ENCODE results near the gene COL5A1.

The COL5A1 gene

GRCh38 chr9:134716067-134716466 is 74.5 kb downstream of the COL5A1 start:
- DNase-seq = no peak

GRCh38 chr9:134717056-134717455 is 75.5 kb downstream of the COL5A1 start:
- no peak for DNase-seq

DNA sequence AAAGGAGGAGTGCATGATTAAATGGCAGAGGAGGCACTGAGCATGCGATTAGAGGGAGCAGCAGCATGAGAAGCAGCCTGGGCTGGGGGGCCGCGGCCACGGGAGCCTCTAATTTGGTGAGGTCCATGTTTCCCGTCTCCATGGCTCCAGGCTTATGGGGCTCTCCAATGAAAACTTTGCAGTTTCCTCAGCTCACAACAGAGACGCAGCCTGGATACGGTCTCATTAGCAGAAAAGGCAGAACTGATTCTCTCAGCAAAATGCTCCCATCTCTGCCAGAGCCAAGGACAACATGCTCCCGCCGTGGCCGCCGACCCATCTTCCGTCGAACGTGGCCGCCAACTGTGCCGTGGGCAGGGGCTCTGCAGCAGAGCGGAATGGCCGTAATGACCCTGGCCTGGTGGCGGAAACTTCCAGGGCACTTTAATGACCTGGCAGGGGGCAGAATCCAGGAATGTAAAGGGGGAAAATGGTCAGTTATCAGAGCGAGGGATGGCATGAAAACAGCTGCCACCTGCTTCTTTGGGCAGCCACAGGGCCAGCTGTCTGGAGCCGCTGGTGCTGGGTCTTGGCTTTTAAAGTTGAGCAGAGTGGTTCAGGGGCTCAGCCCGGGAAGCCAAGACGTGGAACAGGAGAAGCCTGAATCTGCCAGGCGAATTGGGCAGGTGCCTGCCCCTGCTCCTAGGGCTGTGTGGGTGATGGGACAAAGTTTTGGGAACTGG is 76.5 kb downstream of the COL5A1 start:
- no peak for DNase-seq

- no peak for DNase-seq
Measured at GRCh38 chr9:134719331-134719730, 77.7 kb downstream of the COL5A1 start.

DNA sequence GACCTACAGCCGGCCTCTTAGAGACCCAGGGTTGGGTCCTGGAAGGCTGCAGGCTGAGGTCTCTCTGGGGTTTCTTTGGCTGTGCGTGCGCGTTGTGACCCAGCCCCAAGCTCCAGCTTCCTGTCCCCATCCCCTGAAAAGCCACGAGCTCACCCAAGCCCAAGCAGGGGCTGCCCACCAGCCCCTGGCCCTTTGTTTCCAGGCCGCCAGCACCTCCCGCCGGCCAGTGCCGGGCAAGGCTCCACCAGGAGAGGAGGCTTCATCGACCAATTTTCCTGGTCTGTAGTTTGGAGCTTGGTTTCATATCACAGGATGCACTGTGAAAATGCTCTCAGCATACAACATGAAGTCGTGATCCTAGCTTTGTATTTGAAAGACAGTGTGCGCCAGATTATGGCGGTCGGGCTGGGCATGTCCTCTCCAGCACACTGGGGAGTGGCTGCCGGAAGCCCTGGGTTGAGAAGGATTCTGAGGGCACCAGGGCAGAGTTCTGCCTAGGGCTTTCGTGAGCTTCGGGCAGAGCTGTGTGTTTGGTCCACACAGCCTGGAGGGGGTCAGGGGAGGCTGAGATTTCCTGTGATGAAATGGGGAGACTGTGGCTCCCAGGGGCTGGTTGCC is 78.6 kb downstream of the COL5A1 start:
- DNase-seq = no peak

DNA sequence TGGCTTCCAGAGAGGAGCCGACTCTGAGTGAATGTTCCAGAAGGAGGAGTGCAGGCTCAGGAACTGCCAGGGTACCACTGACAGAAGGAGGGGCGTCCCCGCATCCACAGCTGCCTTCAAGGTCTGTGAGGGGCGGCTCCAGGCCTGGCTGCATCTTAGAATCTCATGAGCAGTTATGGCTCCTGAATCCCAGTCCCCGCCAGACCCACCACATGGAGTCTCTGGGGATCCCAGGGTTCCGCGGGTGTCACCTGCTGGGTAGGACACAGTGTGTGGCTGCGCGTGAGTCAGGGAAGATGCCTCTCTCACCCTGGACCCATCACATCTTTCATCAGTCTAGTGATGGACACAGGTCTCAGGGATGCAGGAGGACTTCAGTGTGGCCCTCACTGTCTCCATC is 79.2 kb downstream of the COL5A1 start:
- DNase-seq = no peak

DNA sequence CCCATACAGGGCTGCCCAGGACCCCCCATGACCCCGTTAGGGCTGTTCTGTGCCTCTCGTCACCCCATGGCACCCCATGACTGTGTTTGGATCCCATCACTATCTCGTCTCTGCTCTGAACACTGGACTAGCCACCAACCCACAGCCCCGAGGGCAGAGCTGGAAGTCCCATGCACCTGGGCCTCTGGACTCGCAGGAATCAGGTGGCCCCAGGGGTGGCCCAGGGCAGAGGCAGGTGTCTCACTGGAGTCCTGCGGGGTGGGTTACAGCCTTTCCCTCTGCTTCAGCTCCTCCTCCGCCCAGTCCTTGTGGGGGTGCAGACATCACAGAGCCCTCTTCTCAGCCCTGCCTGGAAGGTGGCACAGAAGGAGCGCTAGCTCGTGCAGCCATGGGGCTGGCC is 79.7 kb downstream of the COL5A1 start:
- DNase-seq = no peak

DNA sequence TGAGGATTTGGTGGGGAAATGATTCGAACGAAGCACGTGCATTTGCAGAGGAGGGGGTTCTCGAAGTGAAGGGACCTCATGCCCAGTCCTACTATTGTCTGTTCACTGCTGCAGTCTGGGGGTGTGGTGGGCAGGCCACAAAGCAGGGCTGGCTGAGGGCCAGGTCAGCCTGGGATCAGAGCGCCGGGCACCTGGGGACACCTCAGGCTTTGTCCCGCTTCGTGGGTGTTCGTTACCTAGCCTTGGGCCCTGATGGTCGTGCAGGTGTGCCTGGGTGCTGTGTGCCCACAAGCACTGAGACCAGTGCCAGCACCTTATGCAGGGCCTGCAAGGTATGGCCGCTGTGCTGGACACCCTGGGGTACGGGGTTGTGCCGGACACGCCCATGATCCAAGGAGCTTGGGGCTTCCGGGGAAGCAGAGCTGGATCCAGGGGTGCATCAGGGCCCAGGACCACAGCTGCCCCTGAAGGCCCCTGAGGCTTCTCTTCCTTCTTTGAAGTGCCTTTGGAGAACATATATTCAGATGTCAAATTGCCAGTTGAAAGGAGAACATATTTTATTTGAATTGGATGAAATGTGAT is 80.6 kb downstream of the COL5A1 start:
- DNase-seq = no peak

DNA sequence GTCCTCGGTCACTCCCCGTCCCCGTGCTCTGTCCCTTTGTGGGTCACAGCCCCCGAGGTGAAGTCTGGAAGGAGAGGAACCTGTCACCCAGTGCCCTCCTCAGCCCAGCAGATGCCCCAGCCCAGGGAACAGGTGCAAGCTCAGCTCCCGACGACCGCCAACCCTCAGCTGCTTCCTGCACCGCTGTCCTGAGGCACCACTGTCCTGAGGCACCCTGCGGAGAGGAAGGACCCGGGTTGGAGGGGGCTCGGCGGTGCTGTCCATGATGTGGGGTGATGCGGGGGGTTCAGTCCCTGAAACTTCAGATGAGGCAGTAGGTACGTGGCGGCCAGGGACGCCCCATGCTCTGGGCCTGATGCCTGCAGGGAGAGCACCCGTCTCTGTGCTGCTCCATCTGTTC is 81.4 kb downstream of the COL5A1 start:
- DNase-seq = no peak

GRCh38 chr9:134723491-134724190 is 82.0 kb downstream of the COL5A1 start:
- DNase-seq = no peak

- no peak for DNase-seq
Measured at GRCh38 chr9:134724202-134724911, 82.8 kb downstream of the COL5A1 start.

GRCh38 chr9:134724912-134725604 is 83.5 kb downstream of the COL5A1 start:
- DNase-seq = no peak

DNA sequence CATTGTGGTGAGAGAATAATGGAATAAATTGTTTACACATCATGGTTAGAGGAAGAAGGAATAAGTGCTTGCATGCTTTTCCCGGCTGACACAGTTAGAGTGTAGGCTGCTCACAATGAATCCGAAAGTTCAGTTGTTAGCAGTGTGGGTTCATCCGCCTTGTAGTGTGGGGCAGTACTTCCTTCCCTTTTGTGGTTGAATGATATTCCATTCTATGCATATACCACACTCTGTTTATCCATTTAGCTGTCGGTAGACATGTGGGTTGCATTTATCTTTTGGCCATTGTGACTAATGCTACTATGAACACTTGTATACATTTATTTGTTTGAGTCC is 84.0 kb downstream of the COL5A1 start:
- no peak for DNase-seq

DNA sequence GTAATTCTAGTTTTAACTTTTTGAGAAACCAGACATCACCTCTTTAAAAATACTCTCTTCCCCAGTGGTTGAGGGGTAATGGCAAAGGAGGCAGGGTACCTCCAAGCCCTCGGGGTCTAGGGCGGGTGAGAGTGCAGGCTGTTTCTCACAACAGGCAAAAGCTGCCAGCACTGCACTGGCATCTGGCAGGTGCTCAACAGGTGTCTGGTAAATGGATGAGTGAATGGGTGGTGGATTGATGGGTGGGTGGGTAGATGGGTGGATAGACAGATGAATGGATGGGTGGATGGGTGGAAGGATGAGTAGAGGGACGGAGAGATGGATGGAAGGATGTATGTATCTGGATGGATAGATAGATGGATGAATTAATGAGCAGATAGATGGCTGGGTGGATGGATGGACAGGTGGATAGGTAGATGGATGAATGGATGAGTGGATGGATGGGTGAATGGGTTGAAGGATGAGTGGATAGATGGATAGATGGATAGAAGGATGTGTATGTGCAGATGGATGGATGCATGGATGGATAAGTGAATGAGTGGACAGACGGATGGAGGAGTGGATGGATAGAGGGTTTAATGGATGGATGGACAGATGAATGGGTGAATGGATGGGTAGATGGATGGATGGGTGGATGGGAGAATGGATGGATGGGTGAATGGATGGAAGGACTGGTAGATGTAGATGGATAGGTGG is 84.6 kb downstream of the COL5A1 start:
- no peak for DNase-seq

- no peak for DNase-seq
Measured at GRCh38 chr9:134726722-134727034, 85.1 kb downstream of the COL5A1 start.

GRCh38 chr9:134728021-134728795 is 86.6 kb downstream of the COL5A1 start:
- no peak for DNase-seq

GRCh38 chr9:134728801-134729495 is 87.3 kb downstream of the COL5A1 start:
- DNase-seq = no peak

DNA sequence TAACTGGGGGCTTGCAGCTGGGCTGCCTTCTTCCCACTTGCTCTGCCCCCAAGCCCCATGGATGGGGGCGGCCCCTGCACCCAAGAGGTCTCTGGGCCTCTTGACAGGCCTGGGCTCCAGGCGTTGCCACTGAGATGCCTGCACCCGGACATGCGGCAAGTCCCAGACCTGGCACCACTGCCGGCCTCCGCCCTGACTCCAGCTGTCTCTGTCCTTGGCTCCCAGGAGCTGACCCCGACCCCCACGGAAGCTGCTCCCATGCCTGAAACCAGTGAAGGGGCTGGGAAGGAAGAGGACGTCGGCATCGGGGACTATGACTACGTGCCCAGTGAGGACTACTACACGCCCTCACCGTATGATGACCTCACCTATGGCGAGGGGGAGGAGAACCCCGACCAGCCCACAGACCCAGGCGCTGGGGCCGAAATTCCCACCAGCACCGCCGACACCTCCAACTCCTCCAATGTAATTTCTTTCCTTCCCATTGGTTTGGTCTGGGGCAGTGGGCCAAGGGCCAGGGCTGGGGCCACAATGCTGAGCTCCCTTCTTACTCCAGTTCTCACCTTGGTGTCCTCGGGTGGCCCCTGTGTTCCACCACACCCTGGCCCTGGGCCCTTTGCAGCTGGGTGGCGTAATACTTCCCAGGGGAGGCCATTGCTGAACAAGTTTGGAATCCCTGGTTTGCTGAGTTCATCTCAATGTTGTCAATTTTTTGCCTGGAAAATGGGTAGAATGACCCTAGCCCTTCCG is 88.6 kb downstream of the COL5A1 start:
- DNase-seq = no peak

GRCh38 chr9:134730761-134731496 is 89.3 kb downstream of the COL5A1 start:
- no peak for DNase-seq
